ENCODE measurements around the gene YBX1.
"Not testable (repeated sequence)": the region's sequence is repeated elsewhere in the genome, so short reads cannot be mapped to it uniquely, and the experiment has no call there.

The YBX1 gene

GRCh38 chr1:42676534-42677087 lies 5.6 kb upstream of the YBX1 start:
- no peak for DNase-seq (ENCODE audit: low read depth in 1 of 2, low spot score in 1 of 2)
- TF ChIP-seq JUND (IDR thresholded peaks at IDR 0.05; ENCODE audit: low read depth): no peak
- in situ Hi-C loops (cut with HindIII; ENCODE audit: low pct_unique_long_range_greater_than_20kb, low sequenced_read_pairs): no loop called here

DNA sequence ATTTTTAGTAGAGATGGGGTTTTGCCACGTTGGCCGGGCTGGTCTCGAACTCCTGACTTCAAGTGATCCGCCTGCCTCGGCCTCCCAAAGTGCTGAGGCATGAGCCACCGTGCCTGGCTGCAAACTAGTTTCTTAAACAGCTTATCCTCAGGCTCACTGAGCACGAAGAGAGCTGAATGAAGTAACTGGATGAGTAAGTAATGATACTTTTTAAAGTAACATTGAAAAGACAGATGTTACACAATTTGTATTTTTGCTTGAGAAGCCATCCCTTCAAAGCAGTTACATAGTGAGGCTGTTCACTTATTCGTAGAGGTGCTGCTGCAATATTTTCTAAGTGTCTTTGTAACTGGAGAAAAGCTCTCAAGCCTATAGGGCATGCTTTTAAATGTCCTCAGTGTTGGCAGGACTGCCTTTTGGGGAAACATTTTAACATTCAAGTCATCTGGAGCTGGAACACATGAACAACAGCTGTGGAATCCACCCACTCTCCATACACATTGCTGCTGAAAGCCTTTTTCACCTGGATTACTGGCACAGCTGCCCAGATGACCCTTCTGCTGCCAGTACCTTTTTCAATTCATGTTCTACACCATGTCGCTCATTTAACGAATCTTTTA lies 2.7 kb upstream of the YBX1 start:
- no peak for TF ChIP-seq JUND (IDR thresholded peaks at IDR 0.05; ENCODE audit: low read depth)
- no peak for DNase-seq (ENCODE audit: low read depth in 1 of 2, low spot score in 1 of 2)
- in situ Hi-C loops (cut with HindIII; ENCODE audit: low pct_unique_long_range_greater_than_20kb, low sequenced_read_pairs): no loop called here

DNA sequence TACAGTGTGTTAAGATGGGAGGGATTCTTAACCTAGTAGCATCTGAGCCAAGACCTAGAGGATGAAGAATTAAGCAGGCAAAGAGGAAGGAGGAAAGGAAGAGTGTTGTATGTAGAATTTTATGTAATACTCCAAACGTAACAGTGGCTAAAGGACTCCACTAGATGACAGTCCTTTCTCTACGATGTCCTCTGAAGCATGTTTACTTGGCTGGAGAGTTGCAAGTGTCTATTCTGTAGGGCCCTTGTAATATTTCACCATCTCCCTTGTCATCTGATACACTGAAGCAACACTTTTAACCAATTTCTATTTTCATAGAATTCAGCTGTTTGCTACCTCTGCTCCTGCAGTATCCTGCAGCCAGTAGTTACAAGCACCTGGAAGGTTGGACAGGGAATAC lies 2.2 kb upstream of the YBX1 start:
- no peak for DNase-seq (ENCODE audit: low read depth in 1 of 2, low spot score in 1 of 2)
- TF ChIP-seq JUND (IDR thresholded peaks at IDR 0.05; ENCODE audit: low read depth): no peak
- in situ Hi-C loops (cut with HindIII; ENCODE audit: low pct_unique_long_range_greater_than_20kb, low sequenced_read_pairs): no loop called here

DNA sequence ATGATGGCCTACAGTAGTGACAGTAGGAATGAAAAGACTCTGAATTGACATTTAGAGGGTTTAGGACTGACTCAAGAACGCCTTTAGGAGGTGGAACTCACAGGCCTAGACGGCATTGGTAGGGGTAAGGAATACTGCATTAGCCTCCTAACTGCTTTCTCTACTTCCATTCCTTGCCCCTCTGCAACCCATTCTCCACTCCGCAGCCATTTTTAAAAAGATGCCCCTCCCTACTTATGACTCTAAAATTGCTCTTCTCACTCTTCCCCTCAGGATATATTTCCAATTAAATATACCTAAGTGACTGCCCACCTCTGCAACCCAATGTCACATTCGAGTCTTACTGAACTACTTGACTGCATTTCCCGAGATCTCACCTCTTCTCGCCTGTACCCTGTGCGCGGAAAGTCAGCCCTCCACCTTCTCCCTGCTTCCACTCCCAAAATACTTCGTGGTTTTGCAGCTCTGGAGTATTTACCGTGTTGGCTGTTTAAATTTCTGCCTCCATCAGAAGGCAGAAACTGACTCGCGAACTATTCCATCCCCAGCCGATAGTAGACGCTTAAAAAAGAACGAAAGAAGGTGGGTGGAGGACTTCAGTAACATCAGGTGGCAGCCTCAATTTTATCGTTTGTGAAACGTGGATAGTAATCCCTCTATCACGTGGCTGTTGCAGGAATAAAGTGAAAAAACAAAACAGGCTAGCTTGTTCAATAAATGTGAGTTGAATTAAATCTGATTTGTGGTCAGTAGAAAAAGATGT lies 1.1 kb upstream of the YBX1 start:
- peak in 1 of 2 experiments; percentile 10 for DNase-seq (ENCODE audit: low read depth in 1 of 2, low spot score in 1 of 2)
- in situ Hi-C loops (cut with HindIII; ENCODE audit: low pct_unique_long_range_greater_than_20kb, low sequenced_read_pairs): no loop called here
- no peak for TF ChIP-seq JUND (IDR thresholded peaks at IDR 0.05; ENCODE audit: low read depth)

DNA sequence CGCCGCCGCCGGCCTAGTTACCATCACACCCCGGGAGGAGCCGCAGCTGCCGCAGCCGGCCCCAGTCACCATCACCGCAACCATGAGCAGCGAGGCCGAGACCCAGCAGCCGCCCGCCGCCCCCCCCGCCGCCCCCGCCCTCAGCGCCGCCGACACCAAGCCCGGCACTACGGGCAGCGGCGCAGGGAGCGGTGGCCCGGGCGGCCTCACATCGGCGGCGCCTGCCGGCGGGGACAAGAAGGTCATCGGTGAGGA lies 193 bp downstream of the YBX1 start:
- DNase-seq (ENCODE audit: low read depth in 1 of 2, low spot score in 1 of 2); in situ Hi-C loops (cut with HindIII; ENCODE audit: low pct_unique_long_range_greater_than_20kb, low sequenced_read_pairs): not testable (repeated sequence)

GRCh38 chr1:42682739-42683531 lies 717 bp downstream of the YBX1 start:
- no peak for TF ChIP-seq JUND (IDR thresholded peaks at IDR 0.05; ENCODE audit: low read depth)
- in situ Hi-C loops (cut with HindIII; ENCODE audit: low pct_unique_long_range_greater_than_20kb, low sequenced_read_pairs): no loop called here
- DNase-seq (ENCODE audit: low read depth in 1 of 2, low spot score in 1 of 2): peak in 1 of 2 experiments; percentile 52

GRCh38 chr1:42684139-42684538 lies 1.9 kb downstream of the YBX1 start:
- no peak for DNase-seq (ENCODE audit: low read depth in 1 of 2, low spot score in 1 of 2)
- TF ChIP-seq JUND (IDR thresholded peaks at IDR 0.05; ENCODE audit: low read depth): no peak
- in situ Hi-C loops (cut with HindIII; ENCODE audit: low pct_unique_long_range_greater_than_20kb, low sequenced_read_pairs): no loop called here

- no peak for DNase-seq (ENCODE audit: low read depth in 1 of 2, low spot score in 1 of 2)
- no peak for TF ChIP-seq JUND (IDR thresholded peaks at IDR 0.05; ENCODE audit: low read depth)
- in situ Hi-C loops (cut with HindIII; ENCODE audit: low pct_unique_long_range_greater_than_20kb, low sequenced_read_pairs): no loop called here
Observed at GRCh38 chr1:42686418-42686817, 4.2 kb downstream of the YBX1 start.

DNA sequence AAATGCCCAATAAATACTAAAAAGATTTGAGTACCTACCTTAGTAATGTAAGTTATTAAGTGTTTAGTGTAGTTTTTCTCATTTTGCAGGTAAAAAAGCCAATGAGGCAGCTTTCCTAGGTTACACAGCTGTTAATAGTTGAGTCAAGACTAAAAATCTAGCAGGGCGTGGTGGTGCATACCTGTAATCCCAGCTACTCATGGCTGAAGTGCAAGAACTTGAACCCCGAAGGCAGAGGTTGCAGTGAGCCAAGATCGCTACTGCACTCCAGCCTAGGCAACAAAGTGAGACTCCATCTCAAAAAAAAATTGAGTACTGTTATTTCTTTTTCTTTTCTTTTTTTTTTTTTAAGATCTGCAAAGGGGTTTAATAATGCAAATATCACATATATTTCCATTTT lies 7.7 kb downstream of the YBX1 start:
- in situ Hi-C loops (cut with HindIII; ENCODE audit: low pct_unique_long_range_greater_than_20kb, low sequenced_read_pairs): no loop called here
- no peak for TF ChIP-seq JUND (IDR thresholded peaks at IDR 0.05; ENCODE audit: low read depth)
- DNase-seq (ENCODE audit: low read depth in 1 of 2, low spot score in 1 of 2): no peak

DNA sequence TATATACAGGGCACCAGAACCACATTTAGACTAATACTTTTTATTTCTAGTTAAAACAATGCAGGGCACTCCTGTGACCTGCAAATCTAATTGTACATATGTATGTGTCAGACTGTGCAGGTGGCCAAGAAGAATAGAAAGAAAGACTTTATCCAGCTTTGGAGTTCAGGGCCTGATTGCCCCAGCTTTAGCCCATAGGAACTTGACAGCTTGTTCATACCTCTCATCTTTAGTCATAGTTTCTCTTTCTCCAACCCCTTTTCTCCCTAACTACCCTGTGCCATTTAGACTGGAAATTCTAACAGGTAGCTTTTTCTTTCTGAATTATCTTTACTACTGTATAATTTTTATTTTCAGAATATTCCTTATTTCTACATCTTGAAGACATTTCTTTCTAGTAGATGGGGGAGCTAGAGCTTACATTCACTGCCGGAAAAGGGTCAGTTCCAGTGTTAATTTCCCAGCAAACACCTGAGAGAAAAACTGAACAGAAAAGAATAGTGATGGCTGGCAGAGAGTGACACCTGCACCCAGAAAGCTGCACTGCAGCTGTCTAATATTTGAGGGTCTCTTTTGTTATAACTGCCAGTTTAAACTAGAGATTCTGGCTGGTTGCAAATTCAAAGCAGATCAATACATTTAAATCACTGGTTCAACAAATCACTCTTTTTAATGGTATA lies 8.4 kb downstream of the YBX1 start:
- DNase-seq (ENCODE audit: low read depth in 1 of 2, low spot score in 1 of 2): no peak
- in situ Hi-C loops (cut with HindIII; ENCODE audit: low pct_unique_long_range_greater_than_20kb, low sequenced_read_pairs): no loop called here
- TF ChIP-seq JUND (IDR thresholded peaks at IDR 0.05; ENCODE audit: low read depth): no peak

GRCh38 chr1:42691157-42691498 lies 8.9 kb downstream of the YBX1 start:
- TF ChIP-seq JUND (IDR thresholded peaks at IDR 0.05; ENCODE audit: low read depth): no peak
- in situ Hi-C loops (cut with HindIII; ENCODE audit: low pct_unique_long_range_greater_than_20kb, low sequenced_read_pairs): no loop called here
- no peak for DNase-seq (ENCODE audit: low read depth in 1 of 2, low spot score in 1 of 2)

DNA sequence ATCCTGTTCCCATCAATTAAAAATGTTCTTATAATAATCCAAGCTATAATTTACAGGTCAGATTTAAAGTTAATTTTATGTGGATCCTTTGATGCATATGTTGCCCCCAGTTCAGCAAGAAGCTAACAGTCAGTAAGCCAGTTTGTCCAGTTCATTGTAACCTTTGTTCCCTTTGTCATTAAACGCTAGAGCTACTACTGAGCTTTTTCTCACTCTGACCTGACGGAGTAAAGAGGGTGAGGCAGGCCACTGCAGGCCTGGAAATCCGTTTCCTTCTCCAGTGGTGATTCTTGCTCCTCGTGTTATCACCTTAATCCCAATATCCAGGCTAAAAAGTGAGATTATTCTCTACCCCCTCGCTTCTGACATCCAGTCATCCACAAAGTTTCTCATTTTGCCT lies 10.2 kb downstream of the YBX1 start:
- no peak for TF ChIP-seq JUND (IDR thresholded peaks at IDR 0.05; ENCODE audit: low read depth)
- DNase-seq (ENCODE audit: low read depth in 1 of 2, low spot score in 1 of 2): peak in 1 of 2 experiments; percentile 33
- in situ Hi-C loops (cut with HindIII; ENCODE audit: low pct_unique_long_range_greater_than_20kb, low sequenced_read_pairs): no loop called here

- in situ Hi-C loops (cut with HindIII; ENCODE audit: low pct_unique_long_range_greater_than_20kb, low sequenced_read_pairs): no loop called here
- no peak for TF ChIP-seq JUND (IDR thresholded peaks at IDR 0.05; ENCODE audit: low read depth)
- no peak for DNase-seq (ENCODE audit: low read depth in 1 of 2, low spot score in 1 of 2)
Observed at GRCh38 chr1:42692911-42693310, 10.7 kb downstream of the YBX1 start.

All from T47D (cell line).